Gastroesophageal sphincter (tissue), 4 donors: ENCODE data around the gene YES1. TPM values are rescaled to one million over a fixed set of nuclear protein-coding genes. Genes with fewer than 3 reads are reported as not detected.

ENCODE experiments used
- ATAC-seq: fragments of 150-250 bp; one replicate; pipeline ENCODE4 v1.9.1; 2016; ENCODE audit warnings: mild to moderate bottlenecking, moderate library complexity
- H3K27ac ChIP-seq, 4 donors: fragments of 200-600 bp; sonication (generic) in 3 of 4; 1 replicate in 3 of 4; 2 replicates in 1 of 4; pipeline ENCODE4 v1.5.1; 2016 to 2019
- H3K27me3 ChIP-seq: fragments of 200-600 bp; sonication (generic); one replicate; pipeline ENCODE4 v1.5.1; 2019
- H3K36me3 ChIP-seq, 2 donors: fragments of 200-600 bp; sonication (generic); one replicate each; pipeline ENCODE4 v1.5.1; 2019; ENCODE audit warnings: control low read depth in 1 of 2
- H3K4me1 ChIP-seq, 3 donors: fragments of 200-600 bp; sonication (generic); 1 replicate in 2 of 3; 2 replicates in 1 of 3; pipeline ENCODE4 v1.5.1; 2016 to 2019; ENCODE audit warnings: control low read depth in 2 of 3
- H3K4me3 ChIP-seq, 2 donors: fragments of 200-600 bp; sonication (generic); one replicate each; pipeline ENCODE4 v1.5.1; 2019; ENCODE audit warnings: mild to moderate bottlenecking in 1 of 2, moderate library complexity in 1 of 2
- H3K9me3 ChIP-seq, 3 donors: fragments of 200-600 bp; sonication (generic); one replicate each; pipeline ENCODE4 v1.5.1; 2017 to 2019; ENCODE audit warnings: control low read depth in 2 of 3
- CTCF ChIP-seq, 4 experiments: fragments of 200-600 bp in 2 of 4; fragments of 450-650 bp in 2 of 4; sonication (generic) in 1 of 4; IDR thresholded peaks; one replicate each; pipeline ENCODE4 v1.5.1; 2017 to 2019; ENCODE audit warnings: antibody characterized with exemption in 4 of 4, mild to moderate bottlenecking in 2 of 4, moderate library complexity in 2 of 4
- EP300 ChIP-seq: sonication (generic); formaldehyde crosslinking; IDR thresholded peaks from one replicate; pipeline ENCODE4 v1.6.1; 2017; ENCODE audit warnings: antibody characterized with exemption, mild to moderate bottlenecking
- POLR2A ChIP-seq, 2 donors: fragments of 450-650 bp; IDR thresholded peaks; one replicate each; pipeline ENCODE4 v1.6.1; 2017; ENCODE audit warnings: antibody characterized with exemption in 2 of 2, mild to moderate bottlenecking in 2 of 2, moderate library complexity in 1 of 2
- POLR2AphosphoS5 ChIP-seq: sonication (generic); formaldehyde crosslinking; IDR thresholded peaks from one replicate; pipeline ENCODE4 v1.6.1; 2017; ENCODE audit warnings: antibody characterized with exemption
- WGBS, 2 donors: methylation state at CpG; one replicate each; pipeline ENCODE4 v1.1.5; 2018; ENCODE audit warnings: low coverage in 1 of 2; 5-methylcytosine and 5-hydroxymethylcytosine counted together
- total RNA-seq, 4 donors: library from RNA; depleted of rRNA; stranded (reverse); fragments of >200 nt; gene quantifications; one replicate each; pipeline ENCODE4 v1.1.0, GENCODE V29; 2016

The YES1 gene
- total RNA-seq, 4 donors from 2014 or later, result 84.1 to 127 (median 96.8) TPM

GRCh38 chr18:816869-817268 is 4.8 kb upstream of the YES1 start:
- Histone ChIP-seq H3K4me1 (peaks cover 0 to 8% (median 0%) of the 10 kb centered on the region in 3 donors), H3K4me3 (no peak overlapping the region), H3K9me3 (no peaks in the 10 kb centered on the region), H3K27ac (no peak overlapping the region), H3K27me3 (no peaks in the 10 kb centered on the region), H3K36me3 (no peaks in the 10 kb centered on the region)
- WGBS, 2 donors, result 41 to 48% methylated on average over 2 of the region's 2 CpGs
- TF ChIP-seq CTCF (IDR thresholded peaks at IDR 0.05) (no peak), POLR2AphosphoS5 (no peak), POLR2A (IDR thresholded peaks at IDR 0.05) (no peak), EP300 (no peak)
- ATAC-seq, result no peak

GRCh38 chr18:816088-816653 is 4.1 kb upstream of the YES1 start:
- Histone ChIP-seq H3K27ac (no peak overlapping the region), H3K9me3 (no peaks in the 10 kb centered on the region), H3K27me3 (no peaks in the 10 kb centered on the region), H3K4me1 (peaks cover 0 to 9% (median 0%) of the 10 kb centered on the region in 3 donors), H3K4me3 (no peak overlapping the region), H3K36me3 (no peaks in the 10 kb centered on the region)
- TF ChIP-seq EP300 (no peak), POLR2A (IDR thresholded peaks at IDR 0.05) (no peak), CTCF (IDR thresholded peaks at IDR 0.05) (no peak), POLR2AphosphoS5 (no peak)
- ATAC-seq, result no peak
- WGBS, 2 donors, result 93 to 100% methylated on average over 3 of the region's 4 CpGs

- no peak for ATAC-seq
- TF ChIP-seq POLR2AphosphoS5 (no peak), POLR2A (IDR thresholded peaks at IDR 0.05) (no peak), EP300 (no peak), CTCF (IDR thresholded peaks at IDR 0.05) (no peak)
- Histone ChIP-seq H3K27ac (no peak overlapping the region), H3K27me3 (no peaks in the 10 kb centered on the region), H3K9me3 (no peaks in the 10 kb centered on the region), H3K4me3 (no peak overlapping the region), H3K4me1 (peaks cover 0 to 17% (median 0%) of the 10 kb centered on the region in 3 donors), H3K36me3 (no peaks in the 10 kb centered on the region)
- WGBS, 2 donors, result 75 to 80% methylated on average over 3 of the region's 3 CpGs
Observed at GRCh38 chr18:815353-815752, 3.3 kb upstream of the YES1 start.

- no peaks in the 10 kb centered on the region for H3K27me3 ChIP-seq
- no peaks in the 10 kb centered on the region for H3K9me3 ChIP-seq
- no peak overlapping the region for H3K4me3 ChIP-seq
- no peak for ATAC-seq
- TF ChIP-seq POLR2A (IDR thresholded peaks at IDR 0.05), result no peak
- no peaks in the 10 kb centered on the region for H3K36me3 ChIP-seq
- H3K4me1 ChIP-seq, result peaks cover 0 to 26% (median 0%) of the 10 kb centered on the region in 3 donors
- H3K27ac ChIP-seq, result no peak overlapping the region
- WGBS, 2 donors, result 55 to 77% methylated on average over 4 of the region's 4 CpGs
Observed at GRCh38 chr18:814300-815084, 2.5 kb upstream of the YES1 start.

GRCh38 chr18:813172-814071 is 1.4 kb upstream of the YES1 start:
- Histone ChIP-seq H3K27me3 (no peaks in the 10 kb centered on the region), H3K36me3 (no peaks in the 10 kb centered on the region), H3K9me3 (no peaks in the 10 kb centered on the region), H3K4me1 (peaks cover 0 to 37% (median under 1%) of the 10 kb centered on the region in 3 donors), H3K4me3 (peak overlapping the region; percentile 67 to 95), H3K27ac (peak overlapping the region; percentile 86 to 98 (median 96))
- WGBS, 2 donors, result 47 to 58% methylated on average over 13 to 17 of the region's 18 CpGs
- no peak for TF ChIP-seq EP300
- ATAC-seq, result no peak
